HK-2 (cell line): ENCODE measurements around the gene MAST4.
"Not testable (repeated sequence)": the region's sequence is repeated elsewhere in the genome, so short reads cannot be mapped to it uniquely, and the experiment has no call there.

ENCODE experiments used
- DNase-seq: peaks from one replicate; pipeline ENCODE4 v3.0.0-alpha.2; 2018; ENCODE audit not compliant: unreplicated experiment

MAST4 gene

DNA sequence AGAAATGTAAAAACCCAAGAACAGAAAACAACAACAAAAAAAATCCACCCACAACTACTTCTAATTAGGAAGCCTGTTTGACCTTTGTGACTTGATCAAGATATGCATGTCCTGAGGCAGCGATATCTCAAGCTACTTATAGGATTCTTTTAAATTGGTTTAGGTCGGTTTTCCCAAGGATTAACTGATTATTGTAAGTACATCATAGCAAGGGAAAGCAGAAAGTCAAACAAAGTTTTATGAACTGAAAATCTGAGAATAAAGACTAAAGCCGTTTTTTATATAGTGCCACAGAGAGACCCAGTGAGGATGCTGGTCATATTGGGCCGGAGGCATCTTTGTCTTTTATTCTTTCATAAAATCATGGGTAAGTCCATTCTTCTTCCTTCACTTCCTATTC, 528.4 kb downstream of the MAST4 start:
- no peak for DNase-seq

DNA sequence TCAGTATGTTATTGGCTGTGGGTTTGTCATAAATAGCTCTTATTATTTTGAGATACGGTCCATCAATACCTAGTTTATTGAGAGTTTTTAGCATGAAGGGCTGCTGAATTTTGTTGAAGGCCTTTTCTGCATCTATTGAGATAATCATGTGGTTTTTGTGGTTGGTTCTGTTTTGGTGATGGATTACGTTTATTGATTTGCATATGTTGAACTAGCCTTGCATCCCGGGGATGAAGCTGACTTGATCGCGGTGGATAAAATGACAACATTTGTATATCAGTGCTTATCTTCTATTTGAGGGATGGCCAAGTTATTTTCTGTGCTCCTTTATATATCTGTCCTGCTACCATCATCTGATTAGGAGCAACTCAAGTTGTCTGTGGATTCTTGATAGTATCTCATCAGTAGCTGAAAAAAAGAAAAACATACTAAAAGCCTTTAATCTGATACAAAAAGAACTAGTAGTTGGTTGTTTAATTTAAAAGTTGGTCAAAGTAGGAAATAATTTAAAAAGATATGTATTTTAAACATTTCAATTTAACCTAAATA, 531.2 kb downstream of the MAST4 start:
- not testable (repeated sequence) for DNase-seq

DNA sequence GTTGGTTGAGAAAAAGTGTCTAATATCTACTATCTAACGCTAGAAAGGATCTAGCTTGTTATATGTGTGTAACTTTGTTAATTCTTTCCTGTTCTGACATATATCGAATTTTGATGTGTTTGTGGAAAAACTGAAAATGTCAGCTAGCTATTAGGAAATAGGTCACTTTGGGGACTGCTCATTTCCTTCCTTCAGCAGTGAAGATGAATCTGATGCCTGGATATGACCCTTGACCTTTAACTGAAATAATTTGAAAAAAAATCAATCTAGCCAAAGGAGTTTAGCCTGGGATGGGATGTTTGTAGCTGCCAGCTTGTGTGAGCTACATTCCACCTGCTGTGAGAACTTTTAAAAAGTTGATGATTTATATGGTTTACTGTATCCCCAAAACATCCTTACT, 533.6 kb downstream of the MAST4 start:
- no peak for DNase-seq

DNA sequence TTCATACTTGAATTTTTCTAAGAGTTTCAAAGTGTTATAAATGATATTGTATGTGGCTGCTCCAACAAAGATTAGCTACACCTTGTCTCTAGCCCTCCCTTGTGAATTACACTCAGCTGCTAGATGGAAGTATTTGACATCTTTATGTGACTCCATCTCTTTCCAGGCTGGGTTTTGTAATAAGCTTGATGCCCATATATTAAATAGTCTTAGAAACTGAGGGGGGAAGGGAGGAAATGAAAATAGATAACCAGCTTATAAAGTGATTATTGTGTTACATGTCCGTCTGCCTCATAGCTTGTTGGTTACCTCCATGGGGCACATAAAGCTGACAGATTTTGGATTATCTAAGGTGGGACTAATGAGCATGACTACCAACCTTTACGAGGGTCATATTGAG, 537.0 kb downstream of the MAST4 start:
- no peak for DNase-seq

DNA sequence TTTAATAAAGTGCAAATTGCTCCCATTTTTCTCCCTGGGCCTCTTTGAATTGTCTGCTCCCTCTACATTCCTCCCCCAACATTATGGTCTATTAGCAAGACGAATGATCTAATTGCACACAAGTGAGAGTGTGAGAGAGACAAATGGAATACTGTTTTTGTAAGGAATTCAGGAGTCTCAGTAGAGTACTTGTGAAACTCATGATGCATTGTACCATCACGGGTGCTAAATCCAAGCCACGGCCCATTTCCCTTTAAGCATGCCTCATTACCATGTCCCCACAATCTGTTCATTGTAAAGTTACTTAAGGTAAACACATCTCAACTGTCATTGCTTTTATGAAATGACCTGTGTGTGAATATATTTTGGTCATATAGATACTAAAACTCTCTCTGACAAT, 537.6 kb downstream of the MAST4 start:
- DNase-seq, result no peak

DNA sequence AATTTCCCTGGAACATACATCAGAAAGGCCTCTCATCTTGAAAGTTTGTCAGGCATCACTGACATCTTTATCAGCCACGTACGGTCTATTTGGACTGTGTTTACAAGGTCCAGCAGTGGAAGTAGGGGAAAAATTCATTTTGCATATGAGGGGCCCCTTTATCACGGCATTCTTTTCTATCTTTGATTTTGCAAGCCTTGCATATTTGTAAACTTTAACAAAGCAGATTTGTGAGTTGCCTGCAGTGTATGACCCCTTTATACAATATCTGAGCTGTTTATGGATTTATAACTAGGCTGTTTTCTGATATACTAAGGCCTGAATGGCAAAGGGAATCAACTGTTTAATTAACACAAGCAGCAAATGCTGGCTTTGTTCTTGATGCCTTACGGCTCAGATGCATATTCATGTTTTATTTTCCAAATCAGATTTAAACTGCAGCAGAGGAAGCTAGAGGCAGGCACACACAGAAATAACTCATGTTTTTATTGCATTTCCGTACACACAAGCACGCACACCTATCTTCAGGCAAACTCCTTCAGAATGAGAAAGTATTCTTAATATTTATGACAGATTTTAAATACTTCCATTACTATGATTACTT, 539.3 kb downstream of the MAST4 start:
- DNase-seq, result no peak

DNA sequence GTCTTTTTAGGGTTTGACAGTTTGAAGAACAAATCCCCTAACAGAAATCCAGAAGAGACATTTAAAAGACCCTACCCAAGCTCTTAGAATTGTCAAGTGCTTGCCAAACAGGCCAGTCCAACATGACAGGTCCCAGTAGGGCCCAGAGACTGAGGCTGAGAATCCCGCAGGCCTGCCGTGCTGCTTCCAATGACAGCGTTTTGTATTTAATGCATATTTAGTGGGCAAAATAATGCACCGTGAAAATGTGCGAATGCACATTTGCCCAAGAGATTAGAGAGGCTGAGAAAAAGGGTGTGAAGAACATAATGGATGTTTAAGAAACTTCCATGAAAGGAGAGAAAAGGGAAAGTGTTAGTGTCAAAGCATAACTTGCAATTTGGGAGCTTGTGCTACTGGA, 542.8 kb downstream of the MAST4 start:
- DNase-seq, result no peak

DNA sequence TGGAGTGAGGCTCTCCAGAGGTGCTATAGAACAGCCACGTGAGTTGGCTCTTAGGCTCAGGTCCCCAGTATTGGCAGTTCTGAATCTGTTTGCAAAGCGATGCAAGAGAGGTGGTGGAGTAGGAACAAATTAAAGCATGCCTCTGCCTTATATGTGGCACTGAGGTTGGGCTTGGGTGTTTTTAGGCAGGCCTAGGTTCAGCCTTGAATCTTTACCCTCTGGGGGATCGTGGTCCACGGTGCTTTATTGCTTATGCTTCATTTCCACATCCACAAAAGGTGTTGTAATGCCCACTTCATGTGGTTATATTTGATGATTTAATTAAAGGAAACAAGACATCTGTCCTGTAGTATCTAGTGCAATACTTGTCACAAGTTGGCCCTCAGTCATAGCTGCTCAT, 544.2 kb downstream of the MAST4 start:
- DNase-seq, result no peak

DNA sequence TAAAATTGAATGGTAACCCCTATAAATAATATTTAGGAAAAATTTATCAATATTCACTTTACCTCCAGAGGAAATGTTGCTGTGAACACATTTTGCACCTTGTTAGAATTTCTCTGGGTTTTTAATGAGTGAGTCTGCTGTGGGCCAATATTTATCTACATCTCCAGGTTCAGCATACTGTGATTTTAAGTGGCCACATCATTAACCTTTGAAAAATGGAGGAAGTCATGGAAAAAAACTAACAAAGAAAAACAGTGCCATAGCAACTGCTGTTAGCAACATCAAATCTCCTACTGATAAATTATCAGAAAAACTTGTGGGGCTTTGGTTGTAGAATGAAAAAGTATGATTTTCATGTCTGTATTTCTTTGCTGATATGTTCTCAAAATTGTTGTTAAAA, 545.5 kb downstream of the MAST4 start:
- no peak for DNase-seq

DNA sequence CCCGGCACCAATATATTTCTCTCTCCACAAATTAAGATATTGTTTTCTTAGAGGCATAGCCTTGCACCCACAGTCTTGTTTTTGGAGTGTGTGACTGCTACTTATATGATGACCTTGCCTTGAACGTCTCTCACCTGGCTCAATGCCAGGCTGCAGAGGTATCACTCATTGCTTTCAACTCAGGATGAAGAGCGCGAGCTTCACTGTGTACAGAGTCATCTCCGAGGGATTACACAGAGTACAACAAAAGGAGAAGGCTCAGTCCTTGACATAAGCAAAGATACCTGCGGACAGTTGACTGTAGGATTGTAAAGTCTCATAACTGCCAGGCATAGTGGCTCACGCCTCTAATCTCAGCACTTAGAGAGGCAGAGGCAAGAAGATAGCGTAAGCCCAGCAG, 546.6 kb downstream of the MAST4 start:
- DNase-seq, result no peak

DNA sequence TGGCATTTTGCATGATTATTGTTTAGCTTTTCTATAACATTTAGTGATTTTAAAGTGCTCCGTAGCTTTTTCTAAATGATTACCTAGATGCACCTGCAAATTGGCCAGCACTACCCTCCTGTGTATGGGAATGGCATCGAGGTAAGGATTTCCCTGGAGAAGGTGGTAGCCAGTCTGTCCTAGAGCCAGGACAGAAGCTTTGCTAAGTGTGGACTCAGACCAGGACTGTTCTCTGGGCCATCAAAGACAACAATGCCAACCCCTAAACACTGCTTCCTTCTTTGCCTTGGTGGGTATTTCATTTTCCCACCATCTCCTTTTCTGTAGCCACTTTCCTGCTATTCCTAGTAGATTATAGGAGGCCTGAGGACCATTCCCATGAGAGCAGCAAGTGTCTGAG, 547.4 kb downstream of the MAST4 start:
- DNase-seq, result no peak

DNA sequence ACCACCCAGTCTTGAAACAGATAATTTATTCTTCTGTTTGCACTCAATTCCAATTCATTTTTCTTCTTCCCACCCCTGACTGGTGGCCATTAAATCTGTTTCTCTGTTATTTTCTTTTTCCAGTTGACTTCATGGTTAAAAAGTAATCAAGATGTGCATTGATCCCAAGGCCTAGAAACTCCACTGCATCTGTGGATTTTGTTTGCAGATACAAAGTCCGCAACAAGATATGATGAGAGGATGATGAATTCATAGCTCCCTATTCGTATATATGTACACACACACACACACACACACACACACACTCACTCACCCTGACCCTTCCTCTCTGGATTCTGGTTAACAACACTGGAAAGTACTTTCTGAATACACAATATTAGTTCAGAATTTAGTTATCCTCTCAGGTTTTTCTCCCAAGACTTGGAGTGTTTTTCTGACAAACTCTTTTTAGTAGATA, 548.0 kb downstream of the MAST4 start:
- no peak for DNase-seq

DNA sequence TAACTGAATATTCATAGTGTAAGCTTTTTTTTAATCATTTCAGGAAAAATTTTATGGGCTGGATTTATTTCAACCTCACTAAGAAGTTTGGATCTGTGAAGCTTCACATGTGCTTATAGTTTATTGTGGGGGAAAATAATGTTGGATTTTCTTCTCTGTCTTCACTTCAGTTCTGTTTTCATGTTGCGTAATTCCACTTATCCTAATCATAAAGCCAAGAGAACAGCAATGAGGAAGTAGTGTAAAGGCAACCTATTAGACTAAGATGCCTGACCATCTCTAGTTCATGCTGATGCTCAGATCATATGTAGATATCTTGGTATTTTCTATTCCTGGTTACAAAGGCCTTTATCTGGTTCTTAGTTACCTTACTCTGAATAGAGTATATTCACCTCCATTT, 550.4 kb downstream of the MAST4 start:
- no peak for DNase-seq

DNA sequence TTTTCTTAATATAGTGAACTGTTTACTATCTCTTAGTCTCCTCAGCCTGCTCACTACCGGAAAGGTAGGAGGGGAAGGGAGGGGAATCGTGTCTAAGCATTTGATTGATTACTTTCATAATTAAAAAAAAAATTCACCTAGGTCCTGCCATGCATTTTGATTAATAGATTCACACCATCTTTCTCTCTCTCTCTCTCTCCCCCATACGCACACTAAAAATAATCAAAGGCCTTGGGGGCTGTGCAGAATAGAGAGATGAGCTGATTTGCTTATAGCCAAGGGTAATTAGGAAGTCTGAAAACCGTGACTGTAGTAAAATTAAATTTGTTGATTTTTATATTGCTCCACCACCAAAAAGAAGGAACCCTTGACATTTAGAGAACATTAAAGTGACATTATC, 550.8 kb downstream of the MAST4 start:
- no peak for DNase-seq

DNA sequence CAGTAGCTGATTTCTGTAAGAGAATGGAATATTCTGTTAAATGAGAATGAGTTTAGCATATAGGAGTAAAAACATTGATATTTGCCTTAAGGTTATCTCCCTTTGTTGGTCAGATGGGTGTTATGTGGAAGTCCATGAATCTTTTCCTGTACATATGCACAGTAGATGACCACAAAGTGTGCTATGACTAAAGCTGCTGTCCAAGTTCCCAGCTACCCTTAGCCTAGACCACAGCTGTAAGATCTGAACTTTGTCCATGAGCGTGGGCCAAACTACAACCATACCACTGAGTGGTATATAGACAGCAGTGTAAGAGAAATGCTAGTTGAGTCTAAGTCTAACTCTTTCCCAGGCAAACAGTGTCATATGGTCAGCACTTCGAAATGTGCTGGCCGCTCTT, 551.6 kb downstream of the MAST4 start:
- DNase-seq, result no peak

DNA sequence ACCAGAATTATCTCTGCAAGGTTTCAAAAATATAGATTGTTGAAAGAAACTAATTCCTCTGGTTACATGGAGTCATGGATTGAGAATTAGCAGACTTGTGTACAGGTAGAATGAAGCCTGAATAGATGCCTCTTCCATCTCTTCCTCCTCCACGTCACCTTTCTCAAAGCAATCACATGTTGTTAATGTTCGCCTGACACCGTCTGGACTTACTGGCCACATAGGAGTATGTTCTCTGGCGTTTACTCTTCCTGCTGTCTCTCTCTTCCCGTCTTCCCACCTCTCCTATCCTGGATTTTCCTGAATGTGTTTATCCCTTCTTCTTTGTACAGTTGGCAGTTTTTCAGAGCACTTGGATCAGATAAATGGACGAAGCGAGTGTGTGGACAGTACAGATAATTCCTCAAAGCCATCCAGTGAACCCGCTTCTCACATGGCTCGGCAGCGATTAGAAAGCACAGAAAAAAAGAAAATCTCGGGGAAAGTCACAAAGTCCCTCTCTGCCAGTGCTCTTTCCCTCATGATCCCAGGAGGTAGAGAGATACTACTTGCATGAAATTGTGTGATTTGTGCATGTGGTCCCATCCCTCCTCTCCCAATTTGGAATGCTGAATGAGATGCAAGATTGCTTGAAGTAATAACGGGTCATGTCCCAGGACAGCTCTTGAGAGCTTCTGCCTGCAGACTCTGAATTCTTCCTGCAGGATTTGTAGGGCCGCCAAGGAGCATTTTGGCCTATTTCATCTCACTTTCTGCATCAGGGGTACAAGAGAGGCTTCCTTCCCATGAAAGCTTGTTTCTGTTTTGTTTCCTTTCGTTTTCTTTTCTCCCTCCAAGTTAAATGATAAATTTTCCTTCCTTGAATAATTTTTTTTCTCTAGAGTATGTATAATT, 553.1 kb downstream of the MAST4 start:
- no peak for DNase-seq

DNA sequence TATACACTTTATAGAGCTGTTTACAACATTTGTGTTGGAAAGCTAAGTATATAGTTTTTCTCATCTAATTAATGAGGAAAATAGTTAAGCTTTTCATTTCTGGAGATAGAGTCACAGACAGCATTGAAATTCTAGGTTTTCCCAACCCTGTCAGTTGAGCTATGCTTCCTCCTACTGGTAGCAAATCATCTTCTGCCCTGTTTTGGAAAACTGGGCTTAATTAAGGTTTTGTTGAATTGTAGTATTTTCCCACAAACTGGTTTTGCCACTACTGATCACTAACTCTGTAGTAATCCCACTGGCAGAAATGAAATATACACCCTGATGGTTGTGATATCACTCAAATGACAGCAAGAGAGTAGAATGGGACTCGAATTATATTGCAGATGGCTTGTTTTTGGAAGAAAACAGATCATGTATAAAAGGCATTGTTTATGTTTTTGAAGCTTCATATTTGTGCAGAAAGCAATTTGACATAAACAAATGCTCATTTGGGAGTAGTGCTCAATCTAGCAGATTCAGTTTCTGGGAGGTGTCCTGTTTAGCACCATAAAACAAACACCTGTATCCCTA, 553.8 kb downstream of the MAST4 start:
- no peak for DNase-seq

DNA sequence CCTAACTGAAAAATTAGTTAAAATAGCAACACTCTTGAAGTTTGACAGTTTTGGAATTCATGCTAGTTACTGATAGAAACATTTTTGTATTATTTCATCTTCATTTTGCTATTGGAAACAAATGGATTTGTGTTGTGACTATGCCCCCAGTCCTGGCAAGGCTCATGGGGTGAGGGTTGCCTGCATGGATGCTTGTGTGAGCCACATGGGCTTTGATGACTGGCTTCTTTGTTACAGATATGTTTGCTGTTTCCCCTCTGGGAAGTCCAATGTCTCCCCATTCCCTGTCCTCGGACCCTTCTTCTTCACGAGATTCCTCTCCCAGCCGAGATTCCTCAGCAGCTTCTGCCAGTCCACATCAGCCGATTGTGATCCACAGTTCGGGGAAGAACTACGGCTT, 556.2 kb downstream of the MAST4 start:
- no peak for DNase-seq

DNA sequence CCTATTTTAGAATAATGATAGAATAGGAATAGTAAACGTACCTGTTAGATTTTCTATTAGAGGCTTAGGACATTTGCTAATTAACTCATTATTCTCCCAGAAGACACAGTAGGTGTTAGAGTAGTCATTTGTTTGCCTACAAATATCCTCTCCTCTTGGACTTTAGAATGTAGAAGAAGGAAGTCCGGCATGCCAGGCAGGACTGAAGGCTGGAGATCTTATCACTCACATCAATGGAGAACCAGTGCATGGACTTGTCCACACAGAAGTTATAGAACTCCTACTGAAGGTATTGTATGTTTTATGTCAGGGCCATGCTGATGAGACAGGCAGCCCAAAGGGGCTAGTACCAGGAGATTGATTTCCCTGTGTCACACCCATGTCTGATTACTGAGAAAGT, 557.1 kb downstream of the MAST4 start:
- DNase-seq, result no peak

DNA sequence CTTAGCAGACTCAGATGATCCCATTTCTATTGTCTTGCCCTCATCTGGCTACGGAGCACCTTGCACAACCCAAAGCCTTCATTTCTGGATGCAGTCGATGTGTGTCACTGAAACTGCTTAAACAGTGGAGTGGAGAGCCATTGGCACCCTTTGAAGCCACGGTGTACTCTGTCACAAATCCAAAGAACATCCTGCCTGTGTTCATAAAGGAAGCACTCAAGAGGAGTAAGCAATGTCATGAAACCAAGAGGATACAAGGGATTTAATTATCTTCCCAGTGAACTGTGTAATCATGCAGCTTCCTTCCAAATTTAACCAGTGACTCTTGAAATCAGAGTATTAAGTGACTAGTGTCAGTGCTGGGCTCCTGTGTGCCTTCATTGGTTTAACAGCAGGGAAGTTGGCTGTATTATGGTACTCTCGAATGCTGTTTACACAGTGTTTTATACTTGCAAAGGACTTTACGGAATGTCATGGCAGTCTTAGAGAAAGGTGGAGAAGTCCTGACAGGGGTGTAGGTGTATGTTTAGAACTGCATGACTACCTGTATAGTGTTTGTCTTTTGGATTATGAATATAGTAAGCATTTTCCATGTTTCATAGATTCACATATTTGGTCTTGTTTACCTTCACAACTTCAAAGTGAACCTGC, 558.5 kb downstream of the MAST4 start:
- DNase-seq, result no peak

DNA sequence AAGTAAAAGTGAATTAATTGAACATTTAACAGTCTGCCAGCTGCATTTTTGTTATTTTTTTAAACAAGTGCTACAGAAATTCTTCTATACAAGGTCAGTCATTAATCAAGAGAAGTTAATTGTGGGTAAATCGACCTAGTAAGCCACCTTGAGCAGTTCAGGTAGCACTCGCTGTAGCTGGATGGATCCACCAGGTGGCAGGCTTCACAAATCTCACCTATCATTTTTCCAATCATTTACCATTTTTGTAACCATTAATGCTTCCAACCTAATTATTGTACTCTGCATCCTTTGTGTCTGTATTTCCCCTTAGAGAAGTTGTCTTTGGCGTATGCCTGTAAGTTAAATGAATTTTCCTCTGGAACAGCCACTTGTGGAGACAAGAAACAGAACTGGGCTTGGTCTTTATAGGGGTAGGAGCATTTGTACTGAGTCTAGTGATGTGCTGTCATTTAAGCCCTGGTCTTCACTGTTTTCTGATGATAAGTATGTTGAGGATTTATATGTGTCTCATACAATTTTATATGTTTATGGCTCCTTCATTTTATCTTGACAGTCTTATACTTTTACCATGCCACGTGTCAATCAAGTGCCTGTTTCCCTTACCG, 560.9 kb downstream of the MAST4 start:
- peak; percentile 3 for DNase-seq

DNA sequence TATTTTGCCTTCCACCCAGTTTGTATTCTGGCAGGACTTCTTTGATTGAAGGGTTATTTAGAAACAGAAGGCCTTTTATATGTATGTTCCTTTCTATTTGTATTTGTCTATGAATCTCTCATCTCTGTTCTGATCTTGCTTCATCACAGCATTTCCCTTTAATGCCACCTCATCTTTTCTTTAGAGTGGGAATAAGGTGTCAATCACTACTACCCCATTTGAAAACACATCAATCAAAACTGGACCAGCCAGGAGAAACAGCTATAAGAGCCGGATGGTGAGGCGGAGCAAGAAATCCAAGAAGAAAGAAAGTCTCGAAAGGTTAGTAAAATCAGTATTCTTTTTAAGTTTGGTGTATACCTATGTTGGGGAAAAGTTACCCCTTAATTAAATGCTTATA, 564.1 kb downstream of the MAST4 start:
- DNase-seq, result no peak
